ENCODE data around the gene CPD. TPM values are rescaled to one million over a fixed set of nuclear protein-coding genes. Genes with fewer than 3 reads are reported as not detected.
"Not testable (repeated sequence)": the region's sequence is repeated elsewhere in the genome, so short reads cannot be mapped to it uniquely, and the experiment has no call there.

CPD gene
- total RNA-seq, 4 donors from 2014 or later = 38.5 to 112 (median 60.3) TPM

- 84 to 88% methylated on average over 3 of the region's 3 CpGs for WGBS, 2 donors
- DNase-seq (ENCODE audit: low spot score in 2 of 2) = no peak
- H3K36me3 ChIP-seq = no peaks in the 10 kb centered on the region
- TF ChIP-seq POLR2A (IDR thresholded peaks at IDR 0.05) = no peak
- no peak for TF ChIP-seq CTCF (IDR thresholded peaks at IDR 0.05)
- TF ChIP-seq EP300 (IDR thresholded peaks at IDR 0.05) = no peak
- peaks cover 0 to 12% (median 0%) of the 10 kb centered on the region in 4 donors for H3K4me1 ChIP-seq
- no peaks in the 10 kb centered on the region for H3K9me3 ChIP-seq
- H3K27ac ChIP-seq = no peak overlapping the region
- H3K27me3 ChIP-seq = no peaks in the 10 kb centered on the region
- no peak overlapping the region for H3K4me3 ChIP-seq
These were observed 32.4 kb upstream of the CPD start for GRCh38 chr17:30346221-30346795.

- Histone ChIP-seq H3K36me3 (no peaks in the 10 kb centered on the region), H3K4me3 (no peak overlapping the region), H3K4me1 (peaks cover 0 to 12% (median 0%) of the 10 kb centered on the region in 4 donors), H3K9me3 (no peaks in the 10 kb centered on the region), H3K27me3 (no peaks in the 10 kb centered on the region), H3K27ac (no peak overlapping the region)
- WGBS, 2 donors = 65 to 70% methylated on average over 4 of the region's 4 CpGs
- DNase-seq (ENCODE audit: low spot score in 2 of 2) = no peak
- TF ChIP-seq POLR2A (IDR thresholded peaks at IDR 0.05) (no peak), CTCF (IDR thresholded peaks at IDR 0.05) (no peak), EP300 (IDR thresholded peaks at IDR 0.05) (no peak)
These were observed 31.2 kb upstream of the CPD start for GRCh38 chr17:30347488-30347887.

- TF ChIP-seq CTCF (IDR thresholded peaks at IDR 0.05) (no peak), POLR2A (IDR thresholded peaks at IDR 0.05) (no peak), EP300 (IDR thresholded peaks at IDR 0.05) (no peak)
- Histone ChIP-seq H3K9me3 (no peaks in the 10 kb centered on the region), H3K4me1 (peaks cover 0 to 8% (median 0%) of the 10 kb centered on the region in 4 donors), H3K4me3 (no peak overlapping the region), H3K27me3 (no peaks in the 10 kb centered on the region), H3K27ac (no peak overlapping the region), H3K36me3 (no peaks in the 10 kb centered on the region)
- DNase-seq (ENCODE audit: low spot score in 2 of 2) = no peak
- WGBS, 2 donors = 89 to 97% methylated on average over 1 of the region's 1 CpG
These were observed 29.5 kb upstream of the CPD start for GRCh38 chr17:30349252-30349651.

GRCh38 chr17:30351263-30351662 lies 27.5 kb upstream of the CPD start:
- not testable (repeated sequence) for H3K9me3 ChIP-seq; H3K27me3 ChIP-seq; H3K36me3 ChIP-seq; H3K4me1 ChIP-seq; H3K27ac ChIP-seq; DNase-seq (ENCODE audit: low spot score in 2 of 2); H3K4me3 ChIP-seq
- 82 to 87% methylated on average over 4 of the region's 4 CpGs for WGBS, 2 donors

- DNase-seq (ENCODE audit: low spot score in 2 of 2) = no peak
- Histone ChIP-seq H3K4me1 (no peaks in the 10 kb centered on the region), H3K36me3 (no peaks in the 10 kb centered on the region), H3K4me3 (no peak overlapping the region), H3K9me3 (no peaks in the 10 kb centered on the region), H3K27ac (no peak overlapping the region), H3K27me3 (no peaks in the 10 kb centered on the region)
- 85 to 88% methylated on average over 2 of the region's 2 CpGs for WGBS, 2 donors
- TF ChIP-seq EP300 (IDR thresholded peaks at IDR 0.05) (no peak), POLR2A (IDR thresholded peaks at IDR 0.05) (no peak), CTCF (IDR thresholded peaks at IDR 0.05) (no peak)
These were observed 27.0 kb upstream of the CPD start for GRCh38 chr17:30351735-30352134.

Data from tibial nerve (tissue), 4 donors.